Effector CD8-positive, alpha-beta T cell (primary cell): ENCODE measurements around the gene MAP3K9.

Experiments used
- DNase-seq: peaks from one replicate; lab custom pipeline; 2025; lab: John Stamatoyannopoulos, UW

The MAP3K9 gene

DNA sequence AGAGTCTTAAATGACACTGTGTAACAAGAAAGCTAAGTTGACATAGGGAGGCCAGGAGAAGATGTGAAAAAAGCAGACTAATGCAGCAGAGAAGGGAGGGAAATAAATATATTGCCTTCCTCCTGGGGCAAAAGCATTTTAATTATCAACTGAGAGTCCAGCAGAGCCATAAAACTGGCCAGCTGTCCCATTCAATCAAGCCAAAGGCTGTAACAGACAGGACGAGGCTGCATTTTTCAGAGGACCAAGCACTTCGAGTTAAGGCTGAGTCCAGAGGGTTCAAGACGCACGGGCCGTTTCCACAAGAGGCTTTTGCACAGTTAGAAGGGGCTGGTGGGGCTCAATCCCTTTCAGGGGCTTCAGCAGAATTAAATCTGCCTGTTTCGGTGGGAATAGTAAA lies 20.4 kb downstream of the MAP3K9 start:
- DNase-seq = no peak

- DNase-seq = no peak
Observed at GRCh38 chr14:70785556-70785955, 23.8 kb downstream of the MAP3K9 start.

GRCh38 chr14:70784886-70785285 lies 24.4 kb downstream of the MAP3K9 start:
- DNase-seq = no peak

GRCh38 chr14:70782361-70782760 lies 27.0 kb downstream of the MAP3K9 start:
- DNase-seq = no peak

GRCh38 chr14:70780396-70781075 lies 28.8 kb downstream of the MAP3K9 start:
- no peak for DNase-seq

- DNase-seq = no peak
Observed at GRCh38 chr14:70779667-70780066, 29.6 kb downstream of the MAP3K9 start.

GRCh38 chr14:70776197-70776596 lies 33.1 kb downstream of the MAP3K9 start:
- DNase-seq = no peak

GRCh38 chr14:70773182-70773862 lies 36.0 kb downstream of the MAP3K9 start:
- DNase-seq = no peak

DNA sequence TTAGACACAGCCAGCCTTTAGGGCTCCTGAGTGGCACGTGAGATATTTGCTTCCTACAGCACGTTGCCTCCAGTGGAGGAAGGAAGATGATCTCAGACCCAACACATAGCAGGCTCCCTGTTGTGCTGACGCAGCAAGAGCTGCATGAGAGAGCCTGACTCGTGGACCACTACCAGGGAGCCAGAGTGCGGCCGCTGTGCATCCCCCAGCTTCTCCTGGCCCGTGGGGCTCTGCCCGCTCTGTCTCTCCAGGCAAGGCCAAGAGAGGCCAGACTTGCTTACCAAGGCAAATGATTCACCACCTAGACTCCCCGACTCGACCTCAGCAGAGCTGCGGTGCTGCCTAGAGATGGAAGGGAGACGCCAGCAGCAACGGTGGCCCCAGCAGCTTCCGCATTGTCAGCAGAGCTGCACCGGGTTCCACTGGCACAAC lies 37.5 kb downstream of the MAP3K9 start:
- no peak for DNase-seq

- DNase-seq = no peak
Observed at GRCh38 chr14:70770490-70770889, 38.8 kb downstream of the MAP3K9 start.

DNA sequence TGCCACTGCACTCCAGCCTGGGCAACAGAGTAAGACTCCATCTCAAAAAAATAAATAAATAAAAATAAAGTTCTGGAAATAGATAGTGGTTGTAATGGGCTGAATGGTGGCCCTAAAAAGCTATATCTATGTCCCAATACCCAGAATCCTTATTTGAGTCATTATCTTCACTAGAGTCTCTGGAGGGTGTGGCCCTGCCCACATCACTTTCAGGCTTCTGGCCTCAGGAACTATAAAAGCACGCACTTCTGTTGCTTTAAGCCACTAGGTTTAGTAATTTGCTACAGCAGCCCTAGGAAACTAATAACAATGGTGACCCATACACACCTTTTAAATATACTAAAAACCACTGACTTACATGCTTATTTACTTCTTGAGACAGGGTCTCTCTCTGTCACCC lies 49.9 kb downstream of the MAP3K9 start:
- DNase-seq = no peak

DNA sequence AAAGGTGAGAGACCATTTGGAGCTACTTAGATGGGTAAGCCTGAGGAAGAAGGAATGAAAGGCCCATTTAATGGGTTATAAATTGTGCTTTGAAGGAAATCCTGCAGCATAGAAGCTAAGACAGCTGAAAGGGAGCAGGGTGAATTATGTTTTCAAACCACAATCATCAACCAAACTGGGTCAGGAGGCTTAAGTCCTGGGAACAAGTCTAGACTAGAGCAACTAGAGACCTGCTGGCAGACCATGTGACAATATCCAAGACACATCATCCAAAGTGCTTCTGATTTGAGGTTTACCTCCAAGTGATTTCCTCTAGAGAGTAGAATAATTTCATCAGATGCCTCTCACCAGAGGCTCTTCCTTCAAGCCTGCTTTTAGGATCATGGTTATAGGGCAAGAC lies 53.7 kb downstream of the MAP3K9 start:
- no peak for DNase-seq

DNA sequence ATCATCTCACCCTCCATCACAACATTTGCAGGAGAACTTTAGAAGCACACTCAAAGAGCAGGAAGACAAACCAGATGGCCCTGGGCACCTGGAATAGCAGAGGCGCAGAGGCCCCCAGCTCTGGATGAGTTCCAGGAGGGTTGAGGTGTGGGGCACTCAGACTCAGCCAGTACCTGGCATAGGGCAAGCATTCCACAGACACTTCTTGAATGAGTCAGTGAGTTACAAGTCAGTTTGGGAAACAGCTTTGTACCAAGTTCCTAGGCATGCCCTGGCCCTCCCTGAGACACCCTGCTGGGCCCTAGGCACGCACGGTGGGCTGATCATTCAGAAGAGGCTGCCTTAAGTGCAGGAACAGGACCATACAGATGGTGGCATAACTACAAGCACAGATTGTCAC lies 54.3 kb downstream of the MAP3K9 start:
- DNase-seq = no peak

DNA sequence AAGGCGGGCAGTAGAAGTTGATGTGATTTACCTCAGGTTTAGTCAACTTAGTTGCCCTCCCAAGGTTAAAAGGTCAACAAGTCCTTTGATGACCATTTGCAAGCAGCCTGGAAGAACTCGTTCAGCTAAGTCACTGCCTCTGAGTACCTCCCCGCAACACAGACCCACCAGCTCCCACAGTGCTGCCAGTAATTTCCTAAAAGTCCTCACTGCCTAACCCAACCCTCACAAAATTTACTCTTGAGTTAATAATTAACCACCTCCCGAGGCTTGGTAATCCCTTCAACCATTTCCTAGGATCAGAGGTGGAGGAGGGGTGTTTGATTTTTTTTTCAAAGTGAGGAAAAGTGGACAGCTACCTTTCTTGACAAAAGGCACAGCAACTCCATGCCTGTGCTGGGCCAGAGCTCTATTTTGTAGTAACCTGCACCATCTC lies 55.8 kb downstream of the MAP3K9 start:
- no peak for DNase-seq

DNA sequence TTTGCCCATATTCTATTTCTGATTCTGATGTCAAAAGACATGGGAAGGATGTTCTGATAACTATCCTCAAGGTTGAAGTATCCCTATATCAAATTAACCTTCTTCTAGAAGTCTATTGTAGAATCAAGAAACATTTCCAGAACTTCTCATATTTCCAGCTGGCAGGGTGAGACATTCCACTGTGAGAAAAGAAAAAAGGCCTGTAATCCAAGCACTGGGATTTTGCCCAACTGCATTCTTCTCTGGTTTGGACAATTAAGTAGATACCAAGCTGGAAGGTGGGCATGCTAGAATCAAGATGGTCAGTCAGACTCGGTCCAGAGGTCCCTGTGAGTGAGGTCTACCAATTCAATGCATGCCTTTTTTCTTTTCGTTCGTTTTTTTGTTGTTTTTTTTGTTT lies 60.9 kb downstream of the MAP3K9 start:
- no peak for DNase-seq

GRCh38 chr14:70744641-70745040 lies 64.7 kb downstream of the MAP3K9 start:
- no peak for DNase-seq

GRCh38 chr14:70742316-70742715 lies 67.0 kb downstream of the MAP3K9 start:
- no peak for DNase-seq

DNA sequence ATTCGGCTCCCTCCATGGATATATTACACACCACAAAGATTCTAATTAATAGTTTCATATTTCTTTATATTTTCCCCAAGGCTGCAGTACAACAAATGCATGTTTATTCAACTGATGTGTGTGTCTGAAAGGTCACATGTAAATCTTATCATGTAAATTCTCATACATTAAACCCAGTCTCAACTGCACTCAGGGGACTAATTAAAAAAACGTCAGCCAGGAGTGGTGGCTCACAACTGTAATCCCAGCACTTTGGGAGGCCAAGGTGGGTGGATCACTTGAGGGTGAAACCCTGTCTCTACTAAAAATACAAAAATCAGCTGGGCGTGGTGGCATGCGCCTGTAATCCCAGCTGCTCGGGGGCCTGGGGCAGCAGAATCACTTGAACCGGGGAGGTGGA lies 67.8 kb downstream of the MAP3K9 start:
- DNase-seq = no peak

GRCh38 chr14:70735043-70735442 lies 74.3 kb downstream of the MAP3K9 start:
- DNase-seq = no peak

- no peak for DNase-seq
Observed at GRCh38 chr14:70731447-70732239, 77.7 kb downstream of the MAP3K9 start.

GRCh38 chr14:70730393-70730792 lies 78.9 kb downstream of the MAP3K9 start:
- no peak for DNase-seq

- DNase-seq = no peak
Observed at GRCh38 chr14:70726651-70727375, 82.5 kb downstream of the MAP3K9 start.
